Kidney epithelial cell (primary cell): ENCODE measurements around the gene NFATC4. TPM values are rescaled to one million over a fixed set of nuclear protein-coding genes. Genes with fewer than 3 reads are reported as not detected.
A peak's percentile ranks its signal among the peaks of the same experiment; 100 is the strongest.
"Not testable (repeated sequence)": the region's sequence is repeated elsewhere in the genome, so short reads cannot be mapped to it uniquely, and the experiment has no call there.

ENCODE experiments used
- DNase-seq: peaks from one replicate; pipeline ENCODE4 v3.0.0-alpha.2; 2010; ENCODE audit warnings: low read depth
- H3K27me3 ChIP-seq: 2 replicates; pipeline ENCODE4 v1.6.0; 2011; ENCODE audit warnings: low read length; ENCODE audit not compliant: control insufficient read depth, insufficient read depth
- H3K36me3 ChIP-seq: 2 replicates; pipeline ENCODE4 v1.5.1; 2011; ENCODE audit warnings: low read length; ENCODE audit not compliant: control insufficient read depth, insufficient read depth
- H3K4me3 ChIP-seq: 2 replicates; pipeline ENCODE4 v1.5.1; 2011; ENCODE audit warnings: low read depth, mild to moderate bottlenecking, control low read depth, low read length
- total RNA-seq: library from RNA; depleted of rRNA; stranded (reverse); fragments of >200 nt; gene quantifications from 2 replicates; pipeline ENCODE4 v1.2.3, GENCODE V29; 2015
- TF ChIP-seq, protein P1 (sequence below): IDR thresholded peaks from 2 replicates; pipeline ENCODE4 v1.5.1; 2011; ENCODE audit warnings: mild to moderate bottlenecking, moderate library complexity, low read length, control low read depth, inconsistent platforms; ENCODE audit not compliant: insufficient read depth, poor library complexity, severe bottlenecking

NFATC4 gene
- total RNA-seq, 1 donor from 2014 or later = 8.0 TPM

DNA sequence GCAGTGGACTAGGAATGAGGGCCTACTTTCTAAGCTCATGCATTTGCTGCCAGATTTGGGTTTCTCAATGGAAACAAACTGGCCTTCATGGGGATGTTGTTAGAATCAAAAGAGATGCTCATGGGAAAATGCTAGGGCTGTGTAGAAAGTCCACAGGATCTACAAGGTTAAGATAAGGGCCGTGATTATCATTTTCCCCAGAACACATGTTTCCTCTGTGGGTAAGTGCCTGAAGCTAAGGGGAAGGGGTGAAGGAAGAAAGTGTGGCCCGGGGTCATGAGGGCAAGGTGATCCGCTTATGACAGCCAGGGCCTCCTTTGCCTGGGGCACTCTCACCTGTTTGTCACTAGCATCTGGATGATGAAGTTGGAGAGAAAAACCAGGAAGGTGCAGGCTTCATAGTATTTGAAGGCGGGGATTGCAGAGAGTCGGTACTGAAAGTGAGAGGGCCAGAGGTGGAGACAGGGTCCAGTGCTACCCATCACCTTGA, 42.9 kb upstream of the NFATC4 start:
- TF ChIP-seq, protein P1, sequence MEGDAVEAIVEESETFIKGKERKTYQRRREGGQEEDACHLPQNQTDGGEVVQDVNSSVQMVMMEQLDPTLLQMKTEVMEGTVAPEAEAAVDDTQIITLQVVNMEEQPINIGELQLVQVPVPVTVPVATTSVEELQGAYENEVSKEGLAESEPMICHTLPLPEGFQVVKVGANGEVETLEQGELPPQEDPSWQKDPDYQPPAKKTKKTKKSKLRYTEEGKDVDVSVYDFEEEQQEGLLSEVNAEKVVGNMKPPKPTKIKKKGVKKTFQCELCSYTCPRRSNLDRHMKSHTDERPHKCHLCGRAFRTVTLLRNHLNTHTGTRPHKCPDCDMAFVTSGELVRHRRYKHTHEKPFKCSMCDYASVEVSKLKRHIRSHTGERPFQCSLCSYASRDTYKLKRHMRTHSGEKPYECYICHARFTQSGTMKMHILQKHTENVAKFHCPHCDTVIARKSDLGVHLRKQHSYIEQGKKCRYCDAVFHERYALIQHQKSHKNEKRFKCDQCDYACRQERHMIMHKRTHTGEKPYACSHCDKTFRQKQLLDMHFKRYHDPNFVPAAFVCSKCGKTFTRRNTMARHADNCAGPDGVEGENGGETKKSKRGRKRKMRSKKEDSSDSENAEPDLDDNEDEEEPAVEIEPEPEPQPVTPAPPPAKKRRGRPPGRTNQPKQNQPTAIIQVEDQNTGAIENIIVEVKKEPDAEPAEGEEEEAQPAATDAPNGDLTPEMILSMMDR = no peak
- Histone ChIP-seq H3K36me3 (no peaks in the 10 kb centered on the region), H3K27me3 (peaks cover 17% of the 10 kb centered on the region), H3K4me3 (no peak overlapping the region)
- no peak for DNase-seq

- Histone ChIP-seq H3K27me3 (peaks cover 18% of the 10 kb centered on the region), H3K4me3 (no peak overlapping the region), H3K36me3 (no peaks in the 10 kb centered on the region)
- DNase-seq = no peak
- TF ChIP-seq, protein P1 = no peak
Measured at GRCh38 chr14:24325963-24326362, 42.0 kb upstream of the NFATC4 start.

DNA sequence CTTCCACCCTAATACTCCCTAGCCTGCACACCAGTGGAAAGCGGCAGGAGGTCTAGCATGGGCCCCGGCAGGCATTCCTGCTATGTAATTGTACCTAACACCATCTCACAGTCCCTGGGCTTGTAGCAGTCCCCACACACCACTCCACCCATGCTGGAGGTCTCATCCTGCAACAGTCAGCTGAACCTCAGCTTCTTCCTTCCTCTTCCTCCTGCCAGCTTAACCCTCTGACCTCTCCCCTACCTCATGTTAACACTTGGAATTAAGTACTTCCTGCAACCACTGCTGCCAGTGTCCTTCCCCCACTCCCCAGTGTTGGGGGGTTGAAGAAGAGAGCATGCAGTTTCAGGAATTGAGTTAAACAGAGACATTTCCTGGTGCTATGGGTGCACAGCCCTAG, 40.7 kb upstream of the NFATC4 start:
- DNase-seq = no peak
- TF ChIP-seq, protein P1 = no peak

DNA sequence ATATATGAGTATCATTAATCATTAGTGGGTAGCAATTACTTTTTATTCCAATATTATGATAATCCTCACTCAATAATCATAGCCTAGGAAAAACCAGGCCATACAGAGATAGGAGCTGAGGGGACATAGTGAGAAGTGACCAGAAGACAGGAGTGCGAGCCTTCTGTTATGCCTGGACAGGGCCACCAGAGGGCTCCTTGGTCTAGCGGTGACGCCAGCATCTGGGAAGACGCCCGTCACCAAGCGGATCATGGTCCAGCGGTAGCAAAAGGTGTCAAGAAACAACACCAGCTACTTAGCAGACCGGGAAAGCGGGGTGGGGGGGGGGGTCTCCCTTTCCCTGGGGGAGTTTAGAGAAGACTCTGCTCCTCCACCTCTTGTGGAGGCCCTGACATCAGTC, 40.1 kb upstream of the NFATC4 start:
- not testable (repeated sequence) for DNase-seq, H3K4me3 ChIP-seq, H3K36me3 ChIP-seq
- TF ChIP-seq, protein P1 = peak; percentile 28
- H3K27me3 ChIP-seq = peaks cover 20% of the 10 kb centered on the region

More for the DNA sequence above, 40.7 kb upstream of the NFATC4 start:
- Histone ChIP-seq H3K4me3 (no peak overlapping the region), H3K27me3 (peaks cover 18% of the 10 kb centered on the region), H3K36me3 (no peaks in the 10 kb centered on the region)

- H3K36me3 ChIP-seq = no peaks in the 10 kb centered on the region
- no peak for DNase-seq
- H3K27me3 ChIP-seq = peaks cover 26% of the 10 kb centered on the region
- TF ChIP-seq, protein P1 = no peak
- no peak overlapping the region for H3K4me3 ChIP-seq
Measured at GRCh38 chr14:24329073-24329663, 38.8 kb upstream of the NFATC4 start.

GRCh38 chr14:24329736-24330135, 38.2 kb upstream of the NFATC4 start:
- Histone ChIP-seq H3K27me3 (peaks cover 31% of the 10 kb centered on the region), H3K36me3 (no peaks in the 10 kb centered on the region), H3K4me3 (no peak overlapping the region)
- TF ChIP-seq, protein P1 = no peak
- DNase-seq = no peak
